ENCODE data around the gene GBE1.
"Not testable (repeated sequence)": the region's sequence is repeated elsewhere in the genome, so short reads cannot be mapped to it uniquely, and the experiment has no call there.

GBE1 gene

DNA sequence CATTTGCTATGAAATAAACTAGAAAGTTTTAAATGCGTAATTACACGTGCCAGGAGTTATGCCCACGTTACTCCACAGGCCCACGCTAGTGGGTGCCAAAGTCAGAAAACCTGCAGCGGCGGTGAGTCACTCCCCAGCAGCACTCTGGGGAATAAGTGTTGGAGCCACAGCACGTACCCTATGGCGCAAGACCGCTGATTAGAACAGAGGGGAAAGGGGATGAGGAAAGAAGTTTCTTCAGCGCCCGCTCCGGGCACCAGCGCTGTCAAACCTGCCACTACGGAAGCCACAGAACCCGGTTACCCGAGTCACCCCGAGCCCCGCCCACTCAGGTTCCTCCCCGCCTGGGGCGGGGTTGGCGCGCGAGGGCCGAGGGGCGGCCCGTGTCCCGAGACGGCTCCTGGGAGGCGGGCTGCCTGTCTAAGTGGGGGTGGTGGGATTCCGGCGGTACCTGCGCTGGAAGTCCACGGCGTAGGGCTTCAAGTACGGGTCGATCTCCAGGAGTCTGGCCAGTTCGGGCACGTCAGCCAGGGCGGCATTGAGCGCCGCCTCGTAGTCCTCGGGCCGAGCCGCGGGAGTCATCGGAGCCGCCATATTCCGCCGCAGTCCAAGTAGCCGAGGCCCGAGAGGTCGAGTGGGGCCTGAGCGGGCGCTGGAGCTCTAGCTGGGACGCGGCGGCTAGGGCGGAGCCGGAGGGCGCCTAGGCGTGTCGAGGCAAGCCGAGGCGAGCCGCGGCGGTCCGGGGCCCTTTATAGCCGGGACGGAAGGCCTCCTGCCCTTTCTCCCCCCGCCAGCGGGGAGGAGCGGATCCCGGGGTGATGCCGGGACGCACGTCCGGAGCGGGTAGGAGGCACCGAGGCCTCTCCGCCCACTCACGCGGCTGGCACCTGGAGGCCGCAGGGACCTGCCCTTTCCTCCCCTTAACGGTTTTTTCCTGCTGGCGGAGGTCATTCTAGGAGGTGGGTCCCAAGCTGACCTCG, at the start of gene GBE1:
Gene GBE1 (minus strand): TSS at position 722 of the 980 bp plus-strand sequence. CDS start 128 bp downstream, at position 594.
- DNase-seq (ENCODE audit: low spot score) = peak; percentile 93

DNA sequence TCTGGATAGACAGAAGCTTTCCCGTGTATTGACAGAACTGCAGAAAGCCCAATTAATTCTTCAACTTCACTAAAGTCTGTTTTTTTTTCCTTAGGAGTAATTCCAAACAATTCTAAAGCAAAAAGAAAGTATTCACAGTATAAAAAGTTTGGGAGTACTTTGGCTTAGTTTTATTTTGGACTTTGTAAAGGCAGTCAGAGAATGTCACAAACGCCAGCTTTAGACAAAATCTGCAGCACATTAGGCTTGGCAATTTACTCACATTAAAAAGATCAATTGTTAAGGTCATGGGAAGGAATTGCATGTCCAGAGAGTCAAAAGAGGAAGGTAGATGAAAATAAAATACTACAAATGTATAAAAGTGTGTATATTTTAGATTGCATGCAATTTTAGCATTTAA, 47.5 kb upstream of the GBE1 start:
- no peak for DNase-seq (ENCODE audit: low spot score)

DNA sequence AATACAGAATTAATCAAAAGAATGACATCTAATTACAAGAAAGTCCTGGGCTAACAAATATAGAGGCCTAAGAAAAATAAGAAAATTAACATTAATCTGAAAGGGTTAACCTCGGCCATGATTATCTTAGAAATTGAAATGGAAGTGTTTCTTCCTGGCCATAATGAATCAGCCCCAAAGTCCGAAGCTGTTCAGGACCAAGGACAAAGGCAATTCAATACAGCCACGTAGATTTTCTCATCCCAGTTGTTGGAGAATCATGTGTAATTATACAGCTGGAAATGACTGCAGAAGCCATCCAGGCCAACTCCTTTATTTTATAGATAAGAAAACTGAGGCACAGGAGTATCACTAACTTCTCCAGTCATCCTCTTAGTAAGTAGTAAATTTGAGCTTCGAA, 38.0 kb upstream of the GBE1 start:
- no peak for DNase-seq (ENCODE audit: low spot score)

DNA sequence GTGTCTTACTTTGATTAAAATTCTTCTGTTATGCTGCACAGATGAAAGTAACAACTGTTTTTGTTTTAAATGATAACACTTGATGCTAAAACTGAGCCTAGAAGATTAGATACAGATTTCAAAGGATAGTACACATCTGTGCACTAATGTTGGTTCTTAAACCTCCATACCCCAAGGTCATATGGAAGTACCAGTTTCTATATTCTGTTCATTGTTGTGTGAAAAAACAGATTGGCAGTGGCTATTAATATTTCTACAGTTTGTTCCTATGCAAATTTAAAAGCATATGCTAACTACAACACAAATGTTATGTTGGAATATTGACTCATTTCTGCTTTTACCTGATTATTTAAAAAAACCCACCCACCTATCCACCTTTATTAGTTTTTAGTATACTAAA, 32.0 kb upstream of the GBE1 start:
- DNase-seq (ENCODE audit: low spot score) = no peak

DNA sequence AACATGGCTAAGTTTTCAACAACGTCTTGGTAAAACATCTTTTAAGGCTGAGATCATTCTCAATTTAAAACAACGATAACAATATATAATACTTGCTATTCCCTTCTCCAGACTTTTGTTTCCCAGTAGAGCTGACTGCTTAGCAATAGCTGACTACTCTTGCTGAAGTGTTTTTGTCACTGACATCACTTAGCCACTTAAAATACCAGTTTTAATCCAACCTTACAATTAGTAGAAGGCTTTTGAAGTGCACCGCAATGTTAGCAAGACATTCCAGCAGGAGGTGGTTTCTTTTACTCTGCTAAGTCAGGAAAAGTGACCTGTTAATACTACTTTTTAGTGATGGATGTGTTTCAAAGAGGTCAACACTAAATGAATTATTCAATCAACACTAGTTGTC, 28.7 kb upstream of the GBE1 start:
- no peak for DNase-seq (ENCODE audit: low spot score)

DNA sequence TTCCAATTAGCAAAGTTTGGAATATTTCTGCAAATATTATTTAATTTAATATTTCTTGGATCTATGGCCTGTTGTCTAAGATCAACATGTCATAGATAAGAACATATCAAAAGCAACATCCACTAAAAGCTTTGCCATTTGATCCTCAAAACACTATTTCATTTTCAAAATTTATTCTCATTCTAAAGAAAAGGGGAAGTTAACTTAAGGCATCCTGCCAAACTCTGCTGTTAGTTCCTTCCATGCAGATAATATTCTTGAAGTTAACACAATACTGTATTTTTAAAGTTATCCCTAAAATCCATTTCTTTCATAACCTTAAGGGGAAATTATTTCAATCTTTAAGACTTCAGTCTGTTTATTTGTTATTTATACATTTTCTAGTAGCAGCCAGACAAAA, 28.2 kb upstream of the GBE1 start:
- DNase-seq (ENCODE audit: low spot score) = no peak

DNA sequence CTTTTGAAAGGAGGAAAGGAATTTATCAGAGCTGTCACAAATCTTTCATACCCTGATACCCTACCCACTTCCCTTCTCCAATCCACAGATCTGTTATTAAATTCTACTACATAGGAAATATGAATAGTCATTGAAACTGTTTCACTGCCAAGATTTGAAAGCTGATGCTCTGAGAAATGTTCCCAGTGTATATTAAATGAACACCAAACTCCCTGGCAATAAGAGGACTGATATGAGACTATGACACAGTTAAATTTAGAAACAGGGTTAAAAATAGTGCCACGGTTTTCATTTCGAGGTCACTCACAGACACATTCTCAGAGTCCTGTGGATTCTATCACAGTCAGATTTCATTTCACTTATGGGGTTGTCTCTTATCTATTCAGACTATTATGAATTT, 27.2 kb upstream of the GBE1 start:
- no peak for DNase-seq (ENCODE audit: low spot score)

DNA sequence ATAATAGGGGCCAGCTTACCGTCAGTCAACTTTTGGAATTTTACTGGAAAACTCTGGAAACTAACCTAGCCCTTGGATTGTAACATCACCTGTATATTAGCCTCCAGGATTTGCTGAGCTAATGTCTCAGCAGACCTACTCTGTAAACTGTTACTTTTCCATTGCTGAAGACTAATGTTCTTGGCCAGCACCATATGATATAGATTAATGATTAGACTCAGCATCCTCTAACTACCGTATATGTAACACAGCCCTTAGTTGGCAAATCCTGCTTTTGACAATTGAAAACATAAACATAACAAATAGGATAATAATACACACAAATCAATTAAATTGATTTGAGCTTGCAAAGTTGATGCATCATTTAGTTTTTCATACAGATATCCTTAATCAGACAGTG, 26.6 kb upstream of the GBE1 start:
- no peak for DNase-seq (ENCODE audit: low spot score)

DNA sequence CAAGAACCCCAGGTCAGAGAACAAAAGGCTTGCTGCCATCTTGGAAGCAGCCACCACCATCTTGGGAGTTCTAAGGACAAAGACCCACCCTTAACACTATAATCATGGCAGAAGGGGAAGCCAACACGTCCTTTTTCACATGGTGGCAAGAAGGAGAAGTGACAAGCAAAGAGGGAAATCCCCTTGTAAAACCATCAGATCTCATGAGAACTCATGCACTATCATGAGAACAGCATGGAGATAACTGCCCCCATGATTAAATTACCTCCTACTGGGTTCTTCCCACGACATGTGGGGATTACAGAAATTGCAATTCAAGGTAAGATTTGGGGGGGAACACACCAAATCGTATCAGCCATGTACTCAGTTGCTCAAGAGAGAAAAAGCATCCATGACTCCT, 21.1 kb upstream of the GBE1 start:
- no peak for DNase-seq (ENCODE audit: low spot score)

DNA sequence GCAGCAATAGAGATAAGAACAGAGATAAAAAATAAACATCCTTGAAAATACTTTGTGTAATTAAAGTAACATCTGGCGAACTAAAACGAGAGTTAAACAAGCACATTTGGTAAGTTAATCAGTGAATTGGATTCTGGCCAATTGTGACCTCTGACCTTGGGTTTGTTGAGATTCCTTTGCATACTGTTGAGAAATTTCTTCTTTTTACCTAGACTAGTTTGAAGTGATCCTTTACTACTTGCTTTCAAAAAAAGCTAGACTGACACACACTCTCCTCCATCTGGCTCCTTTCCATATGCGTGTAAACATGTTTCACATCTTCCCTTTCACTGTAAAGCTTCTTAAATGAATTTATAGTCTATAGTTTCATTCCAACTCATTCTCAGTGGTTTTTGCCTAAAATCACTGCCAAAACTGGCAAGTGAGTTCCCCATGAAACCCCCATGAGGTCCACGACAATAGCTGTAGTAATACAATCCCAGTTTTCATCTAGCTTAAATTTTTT, 17.3 kb upstream of the GBE1 start:
- no peak for DNase-seq (ENCODE audit: low spot score)

DNA sequence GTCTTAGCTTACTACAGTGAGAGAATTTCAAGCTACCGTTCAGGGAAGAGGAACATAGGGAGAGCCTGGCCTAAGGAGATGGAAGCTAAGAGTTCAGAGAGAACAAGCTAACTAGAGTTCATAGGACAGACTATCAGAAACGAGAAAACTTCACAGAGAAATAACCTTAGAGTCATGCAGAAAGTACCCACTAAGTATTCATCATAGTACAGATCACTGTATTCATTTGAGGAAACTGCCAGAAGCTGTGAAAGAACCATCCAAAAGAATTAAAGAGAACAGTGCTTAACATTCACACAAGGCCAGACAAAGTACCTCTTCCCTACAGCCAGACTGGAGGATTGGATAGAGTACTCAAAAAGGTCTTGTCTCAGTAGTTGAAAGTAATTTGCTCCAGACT, 15.2 kb upstream of the GBE1 start:
- DNase-seq (ENCODE audit: low spot score) = no peak

DNA sequence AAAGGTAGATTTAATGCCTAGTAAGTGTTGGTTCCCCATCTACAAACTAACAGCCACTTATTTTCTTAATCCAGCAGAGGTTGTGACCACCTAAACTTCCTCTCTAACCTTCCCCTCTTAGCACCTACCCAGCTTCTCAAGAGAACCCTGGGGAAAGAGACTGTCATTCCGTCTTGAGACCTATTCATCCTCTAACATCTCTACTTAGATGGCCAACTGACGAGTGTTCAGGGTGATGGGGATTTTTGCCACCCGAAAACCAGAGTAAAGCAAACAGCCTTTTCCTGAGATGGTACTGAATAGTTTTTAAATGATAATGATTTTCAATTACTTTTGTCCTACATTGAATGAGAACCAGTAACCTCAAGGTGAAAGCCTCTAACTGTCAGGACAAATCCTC, 9.3 kb upstream of the GBE1 start:
- DNase-seq (ENCODE audit: low spot score) = no peak

DNA sequence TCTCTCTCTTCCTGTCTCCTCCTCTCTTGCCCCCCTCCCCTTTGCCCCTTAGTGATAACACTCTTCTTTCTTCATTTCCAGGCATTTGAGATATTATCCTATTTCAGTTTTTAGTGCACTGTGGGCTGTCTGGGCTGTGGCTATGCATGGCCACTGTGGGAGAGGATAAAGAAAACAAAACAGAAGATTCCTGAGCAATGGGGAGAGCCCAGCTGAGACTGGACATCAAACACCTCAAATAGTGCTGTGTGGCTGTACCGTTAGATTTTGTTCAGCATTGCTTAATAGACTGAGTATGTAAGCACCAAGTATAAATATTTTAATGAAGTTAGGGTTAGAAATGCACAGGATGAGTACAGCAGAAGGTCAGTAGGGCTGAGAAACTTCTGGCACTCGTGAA, 7.9 kb upstream of the GBE1 start:
- no peak for DNase-seq (ENCODE audit: low spot score)

DNA sequence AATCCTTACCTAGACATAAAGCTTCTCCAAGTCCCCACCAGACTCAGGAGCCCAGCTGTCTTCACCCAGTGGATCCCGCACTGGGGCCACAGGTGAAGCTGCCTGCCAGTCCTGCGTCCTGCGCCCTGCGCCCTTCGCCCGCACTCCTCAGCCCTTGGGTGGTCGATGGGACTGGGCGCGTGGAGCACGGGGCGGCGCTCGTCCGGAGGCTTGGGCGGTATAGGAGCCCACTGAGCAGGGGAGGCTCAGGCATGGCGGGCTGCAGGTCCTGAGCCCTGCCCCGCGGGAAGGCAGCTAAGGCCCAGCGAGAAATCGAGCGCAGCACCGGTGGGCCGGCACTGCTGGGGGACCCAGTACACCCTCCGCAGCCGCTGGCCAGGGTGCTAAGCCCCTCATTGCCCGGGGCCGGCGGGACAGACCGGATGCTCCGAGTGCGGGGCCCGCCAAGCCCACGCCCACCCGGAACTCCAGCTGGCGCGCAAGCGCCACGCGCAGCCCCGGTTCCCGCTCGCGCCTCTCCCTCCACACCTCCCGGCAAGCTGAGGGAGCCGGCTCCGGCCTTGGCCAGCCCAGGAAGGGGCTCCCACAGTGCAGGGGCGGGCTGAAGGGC, 5.9 kb upstream of the GBE1 start:
- not testable (repeated sequence) for DNase-seq (ENCODE audit: low spot score)

DNA sequence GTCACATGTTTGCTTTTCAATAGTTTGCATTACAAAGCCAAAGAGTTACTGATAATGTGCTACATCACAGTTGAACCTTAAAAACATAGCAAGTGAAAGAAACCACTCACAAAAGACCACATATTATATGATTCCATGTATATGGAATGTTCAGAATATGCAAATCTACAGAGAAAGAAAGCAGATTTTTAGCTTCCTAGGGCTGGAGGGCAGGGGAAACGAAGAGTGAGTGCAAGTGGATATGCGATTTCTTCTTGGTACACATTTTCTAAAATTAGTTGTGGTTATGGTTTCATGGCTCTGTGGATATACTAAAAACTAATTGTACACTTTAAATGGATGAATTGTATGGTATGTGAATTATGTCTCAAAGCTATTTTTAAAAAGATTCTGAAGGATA, 4.0 kb upstream of the GBE1 start:
- DNase-seq (ENCODE audit: low spot score) = no peak

DNA sequence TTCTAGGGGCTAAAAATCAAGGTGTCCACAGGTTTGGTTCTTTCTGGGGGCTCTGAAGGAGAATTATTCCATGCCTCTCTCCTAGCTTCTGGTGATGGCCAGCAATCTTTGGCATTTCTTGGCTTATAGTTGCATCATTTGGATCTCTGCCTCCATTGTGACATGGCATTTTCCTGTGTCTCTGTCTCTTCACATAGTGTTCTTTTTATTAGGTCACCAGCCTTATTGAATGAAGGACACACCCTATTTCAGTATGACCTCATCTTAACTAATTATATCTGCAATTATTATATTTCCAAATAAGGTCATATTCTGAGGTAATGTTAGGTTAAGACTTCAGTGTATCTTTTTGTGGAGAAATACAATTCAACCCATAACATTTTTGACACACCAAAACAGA, 3.2 kb upstream of the GBE1 start:
- no peak for DNase-seq (ENCODE audit: low spot score)

DNA sequence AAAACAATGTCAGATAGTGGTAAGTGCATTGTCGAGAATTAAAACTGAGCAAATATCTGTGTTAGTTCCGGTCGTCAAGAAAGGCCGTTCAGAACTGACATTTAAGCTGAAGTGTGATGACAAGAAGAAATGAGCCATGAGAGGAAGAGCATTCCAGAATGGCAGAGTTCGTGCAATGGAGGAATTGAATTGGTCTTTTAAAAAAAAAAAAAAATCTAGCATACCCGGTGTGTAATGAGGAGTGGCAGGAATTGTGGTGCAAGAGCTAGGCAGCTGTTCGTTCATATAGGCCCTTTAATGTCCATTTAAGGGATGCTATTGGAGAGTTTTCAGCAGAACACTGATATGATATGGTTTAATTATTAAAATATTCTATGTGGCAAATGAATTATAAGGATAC, 2.6 kb upstream of the GBE1 start:
- no peak for DNase-seq (ENCODE audit: low spot score)

DNA sequence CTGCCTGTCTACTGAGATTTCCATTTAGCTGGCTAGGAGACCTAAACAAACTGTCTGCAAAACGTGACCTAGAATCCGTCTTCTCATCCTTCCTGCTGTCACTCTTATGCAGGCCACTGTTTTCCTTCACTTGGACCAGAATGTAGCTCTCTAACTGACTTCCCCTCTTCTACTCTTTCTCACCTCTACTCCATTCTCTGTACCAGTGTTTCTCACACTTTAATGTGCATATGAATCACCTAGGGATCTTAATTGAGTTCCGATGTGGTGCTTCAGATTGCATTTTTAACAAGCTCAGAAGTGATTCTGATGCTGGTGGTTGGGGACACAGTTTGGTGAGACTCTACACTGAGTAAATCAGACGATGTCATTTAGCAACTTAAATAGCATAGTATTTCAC, 1.6 kb upstream of the GBE1 start:
- DNase-seq (ENCODE audit: low spot score) = no peak

DNA sequence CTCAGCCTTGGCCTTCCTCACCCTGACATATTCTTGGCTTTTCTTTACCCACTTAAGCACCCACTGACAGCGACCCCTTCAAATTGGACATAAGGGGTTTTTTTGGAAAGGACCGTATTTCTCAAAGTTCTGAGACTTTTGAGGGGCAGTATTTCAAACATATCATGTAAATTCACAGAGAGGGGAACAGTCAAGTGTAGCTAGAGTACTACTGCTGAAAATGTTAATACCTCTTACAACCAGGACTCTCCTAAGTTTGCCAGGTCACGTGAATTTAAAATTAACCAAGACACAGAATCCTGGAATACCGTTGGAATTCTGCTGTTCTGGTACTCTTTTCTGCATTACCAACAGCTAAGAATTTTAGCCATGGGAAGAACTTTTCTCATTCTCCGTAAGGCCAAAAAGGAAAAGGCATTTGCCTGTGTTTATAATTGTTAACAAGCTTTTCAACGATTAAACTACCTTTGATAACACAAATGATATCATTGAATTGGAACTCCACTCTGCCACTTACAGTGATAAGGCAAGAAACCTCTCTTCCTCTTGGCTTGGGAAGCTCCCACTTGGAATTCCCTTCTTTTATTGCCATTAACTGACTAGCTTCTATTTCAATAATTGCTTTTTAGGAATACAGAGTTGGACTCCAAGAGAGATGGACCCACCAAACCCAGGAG, 597 bp upstream of the GBE1 start:
- DNase-seq (ENCODE audit: low spot score) = no peak

DNA sequence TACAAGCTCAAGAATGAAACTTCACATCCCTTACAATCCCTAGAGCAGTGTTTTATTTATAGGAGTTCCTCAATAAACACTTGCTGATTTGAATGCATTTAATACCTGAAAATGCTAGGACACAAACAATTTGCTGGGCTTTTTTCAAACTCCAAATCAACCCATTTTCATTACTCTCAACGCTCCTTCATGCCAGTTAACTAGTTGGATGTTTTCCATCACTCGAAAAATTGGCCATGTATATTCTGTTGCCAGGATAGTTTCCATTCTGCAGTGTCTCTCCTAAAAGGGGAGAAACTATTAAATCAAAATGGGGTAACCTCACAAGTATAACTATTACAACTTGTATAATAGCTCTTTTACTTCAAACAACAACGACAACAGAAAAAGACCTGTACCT, 1.2 kb downstream of the GBE1 start:
- DNase-seq (ENCODE audit: low spot score) = no peak

DNA sequence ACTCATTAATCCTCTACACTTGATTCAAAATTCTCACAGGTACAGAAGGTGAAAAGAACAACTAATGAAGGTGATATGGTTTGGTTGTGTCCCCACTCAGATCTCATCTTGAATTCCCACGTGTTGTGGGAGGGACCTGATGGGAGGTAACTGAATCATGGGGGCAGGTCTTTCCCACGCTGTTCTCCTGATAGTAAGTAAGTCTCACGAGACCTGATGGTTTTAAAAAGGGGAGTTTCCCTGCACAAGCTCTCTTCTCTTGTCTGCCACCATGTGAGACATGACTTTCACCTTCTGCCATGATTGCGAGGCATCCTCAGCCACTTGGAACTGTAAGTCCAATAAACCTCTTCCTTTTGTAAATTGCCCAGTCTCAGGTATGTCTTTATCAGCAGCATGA, 2.7 kb downstream of the GBE1 start:
- not testable (repeated sequence) for DNase-seq (ENCODE audit: low spot score)

DNA sequence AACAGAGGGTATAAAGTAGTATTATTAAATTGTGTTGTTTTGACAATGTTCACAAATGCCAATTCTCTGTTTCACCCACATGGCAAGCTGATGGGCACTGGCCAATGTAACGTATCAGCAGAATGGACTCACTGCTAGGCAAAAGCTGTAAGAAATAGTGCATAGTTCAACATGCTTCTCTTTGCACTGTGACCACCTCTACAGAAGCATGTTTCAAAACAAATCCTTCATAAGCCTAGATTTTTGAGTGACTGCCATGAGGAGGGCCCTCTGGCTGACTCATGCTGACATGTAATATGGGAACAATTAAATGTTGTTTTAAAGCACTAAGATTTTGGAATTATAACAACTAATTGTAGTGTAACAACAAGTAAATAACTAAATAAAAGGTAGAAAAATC, 3.2 kb downstream of the GBE1 start:
- no peak for DNase-seq (ENCODE audit: low spot score)

All from putamen (tissue), 1 donor.